GM13976 (cell line): ENCODE data around the gene SCAMP1.

ENCODE experiments used
- DNase-seq: peaks from one replicate; pipeline ENCODE4 v3.0.0; 2012; ENCODE audit warnings: low spot score
- in situ Hi-C: fragments of 300-500 bp; cut with MboI; formaldehyde crosslinking; loops from one replicate; pipeline ENCODE4 v1.12.0; 2022; ENCODE audit warnings: low sequenced_read_pairs, mixed read lengths, inconsistent platforms; ENCODE audit not compliant: unreplicated experiment
- TF ChIP-seq, protein P1 (sequence below): IDR thresholded peaks from 2 replicates; pipeline ENCODE4 v1.5.1; 2012; ENCODE audit warnings: borderline replicate concordance, mild to moderate bottlenecking; ENCODE audit not compliant: insufficient read depth; ENCODE audit errors: extremely low read depth, missing control alignments, control extremely low read depth

The SCAMP1 gene

DNA sequence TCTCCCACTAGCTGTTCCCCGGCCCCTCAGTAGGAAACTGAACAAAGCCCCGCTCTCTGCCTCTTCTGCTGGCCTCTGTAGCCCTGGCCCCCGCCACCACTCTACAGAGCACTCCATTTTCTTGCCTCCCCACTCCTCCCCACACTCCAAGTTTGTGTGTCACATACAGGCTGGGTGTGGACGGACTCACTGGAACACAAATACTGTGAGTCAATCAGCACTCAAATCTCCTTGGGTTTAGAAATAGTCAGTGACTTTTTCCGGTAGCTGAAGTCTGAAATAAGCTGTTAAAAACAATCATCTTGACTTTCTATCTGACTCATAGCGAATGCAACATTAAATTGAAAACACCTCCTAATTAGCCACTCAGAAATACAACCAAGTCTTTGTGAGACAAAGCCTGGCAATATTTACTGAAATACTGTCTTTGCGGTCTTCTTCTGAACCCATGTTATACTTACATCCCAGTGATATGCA, 165.7 kb downstream of the SCAMP1 start:
- peak; percentile 40 for DNase-seq
- TF ChIP-seq, protein P1, sequence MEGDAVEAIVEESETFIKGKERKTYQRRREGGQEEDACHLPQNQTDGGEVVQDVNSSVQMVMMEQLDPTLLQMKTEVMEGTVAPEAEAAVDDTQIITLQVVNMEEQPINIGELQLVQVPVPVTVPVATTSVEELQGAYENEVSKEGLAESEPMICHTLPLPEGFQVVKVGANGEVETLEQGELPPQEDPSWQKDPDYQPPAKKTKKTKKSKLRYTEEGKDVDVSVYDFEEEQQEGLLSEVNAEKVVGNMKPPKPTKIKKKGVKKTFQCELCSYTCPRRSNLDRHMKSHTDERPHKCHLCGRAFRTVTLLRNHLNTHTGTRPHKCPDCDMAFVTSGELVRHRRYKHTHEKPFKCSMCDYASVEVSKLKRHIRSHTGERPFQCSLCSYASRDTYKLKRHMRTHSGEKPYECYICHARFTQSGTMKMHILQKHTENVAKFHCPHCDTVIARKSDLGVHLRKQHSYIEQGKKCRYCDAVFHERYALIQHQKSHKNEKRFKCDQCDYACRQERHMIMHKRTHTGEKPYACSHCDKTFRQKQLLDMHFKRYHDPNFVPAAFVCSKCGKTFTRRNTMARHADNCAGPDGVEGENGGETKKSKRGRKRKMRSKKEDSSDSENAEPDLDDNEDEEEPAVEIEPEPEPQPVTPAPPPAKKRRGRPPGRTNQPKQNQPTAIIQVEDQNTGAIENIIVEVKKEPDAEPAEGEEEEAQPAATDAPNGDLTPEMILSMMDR = no peak
- in situ Hi-C loops = no loop called here

DNA sequence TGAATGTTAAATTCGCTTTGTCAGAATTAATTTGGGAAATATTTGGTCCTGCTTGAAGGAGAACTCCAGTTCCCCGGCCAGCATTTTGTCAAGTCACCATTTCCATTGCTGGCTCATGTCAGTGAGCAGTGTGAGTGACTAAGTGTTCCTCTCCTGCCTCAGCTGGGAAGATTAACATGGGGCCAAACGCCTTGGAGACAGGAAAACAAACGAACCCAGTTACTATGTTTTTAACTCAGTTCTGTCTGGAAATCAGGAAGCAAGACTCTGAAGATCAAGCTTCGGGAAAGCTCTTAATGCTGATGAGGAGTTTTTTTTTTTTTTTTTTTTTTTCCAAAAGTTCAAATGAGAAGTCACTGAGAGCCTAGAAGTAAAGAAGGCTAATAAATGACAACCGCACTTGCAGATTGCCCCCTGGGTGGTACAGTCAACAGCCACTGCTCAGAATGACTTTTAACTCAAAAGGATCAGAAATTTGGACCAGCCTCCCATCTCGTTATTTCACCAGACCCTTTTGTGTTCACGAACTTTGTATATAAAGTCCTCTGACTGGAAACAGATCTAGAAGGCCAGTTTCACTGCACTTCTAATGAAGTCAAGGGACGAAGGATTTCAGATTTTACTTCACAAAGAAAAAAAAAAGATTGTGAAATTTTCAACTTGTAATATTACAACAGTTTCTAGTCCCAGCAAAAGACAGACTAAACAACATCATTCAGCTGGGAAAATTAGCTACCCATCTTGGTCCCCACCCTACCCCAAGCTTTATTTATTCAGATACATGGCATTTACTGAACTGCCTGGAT, 166.8 kb downstream of the SCAMP1 start:
- TF ChIP-seq, protein P1 = no peak
- in situ Hi-C loops = no loop called here
- DNase-seq = no peak

DNA sequence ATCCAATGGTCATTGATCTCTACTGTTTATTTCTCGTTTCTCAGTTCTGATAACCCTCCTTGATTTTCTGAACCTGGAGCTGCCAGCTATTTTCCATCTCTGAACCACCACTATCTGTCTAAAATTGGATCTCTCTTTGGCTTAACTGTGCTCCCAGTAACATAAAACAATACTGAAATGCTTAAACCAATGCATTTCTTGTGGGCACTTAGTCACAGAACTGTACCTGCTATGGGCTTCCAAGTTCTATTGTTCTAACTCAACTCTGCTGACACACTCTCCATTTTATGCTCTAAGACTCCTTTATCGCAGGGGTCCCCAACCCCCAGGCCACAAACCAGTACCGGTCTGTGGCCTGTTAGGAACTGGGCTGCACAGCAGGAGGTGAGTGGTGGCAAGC, 167.5 kb downstream of the SCAMP1 start:
- in situ Hi-C loops = no loop called here
- TF ChIP-seq, protein P1 = no peak
- no peak for DNase-seq
